GM18907 (cell line): ENCODE data around the gene SELENOW.
"Not testable (repeated sequence)": the region's sequence is repeated elsewhere in the genome, so short reads cannot be mapped to it uniquely, and the experiment has no call there.

Source experiments
- ATAC-seq: cut with Tn5 transposase; IDR thresholded peaks from one replicate; pipeline ENCODE4 v1.9.1; 2021; ENCODE audit warnings: mild to moderate bottlenecking, moderate library complexity; ENCODE audit not compliant: unreplicated experiment

The SELENOW gene

GRCh38 chr19:47778049-47778953 lies at the start of gene SELENOW:
Gene SELENOW, plus strand, starts transcription at chr19:47778703. Its CDS starts 83 bp downstream, at chr19:47778786.
- ATAC-seq: peak; percentile 84

- no peak for ATAC-seq
Observed at GRCh38 chr19:47729468-47729798, 49.1 kb upstream of the SELENOW start.

- ATAC-seq: no peak
Observed at GRCh38 chr19:47729799-47730520, 48.5 kb upstream of the SELENOW start.

GRCh38 chr19:47730521-47730889 lies 48.0 kb upstream of the SELENOW start:
- ATAC-seq: no peak

DNA sequence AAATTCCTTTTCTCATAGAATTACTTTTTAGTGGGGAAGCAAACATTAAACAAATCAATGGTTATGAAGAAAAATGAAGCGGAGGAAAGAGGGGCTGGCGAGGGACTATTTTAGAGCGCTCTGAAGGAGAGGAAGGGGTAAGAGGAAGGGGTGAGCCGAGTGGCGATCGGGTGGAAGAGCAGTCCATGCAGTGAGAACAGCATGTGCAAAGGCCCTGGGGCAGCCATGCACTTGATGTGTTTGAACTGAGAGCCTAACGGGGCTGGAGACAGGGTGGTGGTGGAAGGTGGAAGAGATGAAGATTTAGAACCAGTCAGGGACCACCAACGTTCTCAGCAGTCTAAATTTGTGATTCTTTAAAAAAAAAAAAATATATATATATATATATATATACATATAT lies 47.6 kb upstream of the SELENOW start:
- no peak for ATAC-seq

DNA sequence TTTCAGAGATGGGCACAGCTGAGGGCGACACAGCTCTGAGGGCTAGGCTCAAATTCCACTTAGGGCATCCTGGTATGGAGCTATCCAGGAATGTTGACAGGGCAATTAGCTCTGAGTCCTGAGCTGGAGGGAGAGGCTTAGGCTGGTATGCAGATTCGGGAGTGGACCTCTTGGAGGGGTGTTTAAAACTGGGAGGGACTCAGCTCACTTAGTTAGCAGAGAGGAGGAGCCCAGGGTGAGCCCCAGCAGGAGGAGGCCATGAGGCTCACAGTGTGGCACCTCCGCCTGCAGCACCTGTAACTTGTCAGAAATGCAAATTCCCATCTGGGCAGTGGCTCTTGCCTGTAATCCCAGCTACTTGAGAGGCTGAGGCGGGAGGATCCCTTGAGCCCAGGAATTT lies 43.4 kb upstream of the SELENOW start:
- ATAC-seq: no peak

DNA sequence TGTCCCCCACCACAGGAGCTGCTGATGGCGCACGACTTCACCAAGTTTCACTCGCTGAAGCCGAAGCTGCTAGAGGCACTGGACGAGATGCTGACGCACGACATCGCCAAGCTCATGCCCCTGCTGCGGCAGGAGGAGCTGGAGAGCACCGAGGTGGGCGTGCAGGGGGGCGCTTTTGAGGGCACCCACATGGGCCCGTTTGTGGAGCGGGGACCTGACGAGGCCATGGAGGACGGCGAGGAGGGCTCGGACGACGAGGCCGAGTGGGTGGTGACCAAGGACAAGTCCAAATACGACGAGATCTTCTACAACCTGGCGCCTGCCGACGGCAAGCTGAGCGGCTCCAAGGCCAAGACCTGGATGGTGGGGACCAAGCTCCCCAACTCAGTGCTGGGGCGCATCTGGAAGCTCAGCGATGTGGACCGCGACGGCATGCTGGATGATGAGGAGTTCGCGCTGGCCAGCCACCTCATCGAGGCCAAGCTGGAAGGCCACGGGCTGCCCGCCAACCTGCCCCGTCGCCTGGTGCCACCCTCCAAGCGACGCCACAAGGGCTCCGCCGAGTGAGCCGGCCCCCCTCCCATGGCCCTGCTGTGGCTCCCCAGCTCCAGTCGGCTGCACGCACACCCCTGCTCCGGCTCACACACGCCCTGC lies 37.5 kb upstream of the SELENOW start:
- no peak for ATAC-seq

- no peak for ATAC-seq
Observed at GRCh38 chr19:47741544-47742140, 36.9 kb upstream of the SELENOW start.

DNA sequence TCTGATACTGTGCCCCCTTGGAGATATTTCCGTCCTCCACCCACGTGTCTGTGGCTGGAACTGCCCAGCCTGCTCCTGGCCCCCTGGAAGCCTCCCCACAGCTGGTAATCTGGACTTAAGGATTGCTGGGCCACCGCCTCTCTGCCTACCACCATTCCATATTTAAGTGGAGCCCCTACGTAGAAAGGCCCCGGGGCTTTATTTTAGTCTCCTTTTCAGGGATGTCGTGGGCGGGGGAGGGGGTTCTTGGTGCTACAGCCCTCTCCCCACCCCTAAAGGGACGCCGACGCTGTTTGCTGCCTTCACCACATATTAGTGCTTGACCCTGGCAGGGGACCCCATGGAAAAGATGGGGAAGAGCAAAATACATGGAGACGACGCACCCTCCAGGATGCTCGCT lies 35.9 kb upstream of the SELENOW start:
- ATAC-seq: no peak

DNA sequence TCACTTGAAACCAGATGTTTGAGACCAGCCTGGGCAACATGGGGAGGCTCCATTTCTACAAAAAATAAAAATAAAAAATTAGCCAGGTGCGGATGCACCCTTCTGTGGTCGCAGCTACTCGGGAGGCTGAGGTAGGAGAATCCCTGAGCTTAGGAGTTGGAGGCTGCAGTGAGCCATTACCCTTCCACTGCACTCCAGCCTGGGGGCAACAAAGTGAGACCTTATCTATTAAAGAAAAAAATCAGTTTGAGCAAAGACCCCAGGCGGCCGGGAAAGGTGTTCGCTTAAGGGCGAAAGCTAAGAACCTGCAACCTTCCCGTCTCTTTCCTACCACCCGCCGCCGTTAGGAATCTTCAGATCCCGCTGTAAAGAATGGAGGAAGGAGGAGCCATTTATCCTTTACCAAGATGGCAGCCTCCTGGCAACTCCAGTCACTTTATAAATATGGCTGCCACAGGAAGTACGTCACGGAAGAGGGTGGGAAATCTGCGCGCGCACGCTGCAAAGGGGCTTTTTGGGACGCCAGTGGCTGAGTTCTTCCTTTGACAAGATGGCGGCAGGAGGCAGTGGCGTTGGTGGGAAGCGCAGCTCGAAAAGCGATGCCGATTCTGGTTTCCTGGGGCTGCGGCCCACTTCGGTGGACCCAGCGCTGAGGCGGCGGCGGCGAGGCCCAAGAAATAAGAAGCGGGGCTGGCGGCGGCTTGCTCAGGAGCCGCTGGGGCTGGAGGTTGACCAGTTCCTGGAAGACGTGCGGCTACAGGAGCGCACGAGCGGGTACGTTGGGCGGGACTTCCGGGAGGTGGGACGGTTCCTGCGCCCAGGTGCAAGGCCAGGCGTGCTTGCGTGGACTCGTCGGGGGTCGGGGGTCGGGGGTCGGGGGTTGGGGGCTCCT lies 33.2 kb upstream of the SELENOW start, which contains the start of gene NOP53:
NOP53 (plus strand) TSS at position 537 of the 892 bp plus-strand sequence; CDS start at position 551, 14 bp downstream.
- ATAC-seq: peak; percentile 72

DNA sequence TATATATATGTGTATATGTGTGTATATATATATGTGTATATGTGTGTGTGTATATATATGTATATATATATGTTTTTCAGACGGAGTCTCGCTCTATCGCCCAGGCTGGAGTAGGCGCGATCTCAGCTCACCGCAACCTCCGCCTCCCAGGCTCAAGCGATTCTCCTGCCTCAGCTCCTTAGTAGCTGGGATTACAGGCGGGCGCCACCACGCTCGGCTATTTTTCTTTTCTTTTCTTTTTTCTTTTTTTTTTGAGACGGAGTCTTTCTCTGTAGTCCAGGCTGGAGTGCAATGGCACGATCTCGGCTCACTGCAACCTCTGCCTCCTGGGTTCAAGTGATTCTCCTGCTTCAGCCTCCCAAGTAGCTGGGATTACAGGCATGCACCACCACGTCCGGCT lies 32.4 kb upstream of the SELENOW start:
- not testable (repeated sequence) for ATAC-seq

GRCh38 chr19:47749326-47749725 lies 29.2 kb upstream of the SELENOW start:
- no peak for ATAC-seq

DNA sequence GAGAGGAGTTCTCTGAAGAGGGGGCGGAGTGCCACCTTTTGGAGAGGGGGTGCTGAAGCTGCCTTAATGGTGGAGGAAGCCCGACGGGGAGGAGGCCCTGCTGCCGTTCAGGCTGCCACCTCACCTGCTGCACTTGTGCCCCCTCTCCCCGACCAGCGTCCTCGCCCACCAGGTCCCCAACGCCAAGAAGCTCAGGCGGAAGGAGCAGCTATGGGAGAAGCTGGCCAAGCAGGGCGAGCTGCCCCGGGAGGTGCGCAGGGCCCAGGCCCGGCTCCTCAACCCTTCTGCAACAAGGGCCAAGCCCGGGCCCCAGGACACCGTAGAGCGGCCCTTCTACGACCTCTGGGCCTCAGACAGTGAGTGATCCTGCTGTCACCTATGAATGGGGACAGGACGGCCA lies 27.8 kb upstream of the SELENOW start:
- no peak for ATAC-seq

GRCh38 chr19:47752440-47753211 lies 25.9 kb upstream of the SELENOW start:
- no peak for ATAC-seq

GRCh38 chr19:47754206-47755064 lies 24.1 kb upstream of the SELENOW start:
- ATAC-seq: no peak

- ATAC-seq: no peak
Observed at GRCh38 chr19:47755065-47755761, 23.3 kb upstream of the SELENOW start.

DNA sequence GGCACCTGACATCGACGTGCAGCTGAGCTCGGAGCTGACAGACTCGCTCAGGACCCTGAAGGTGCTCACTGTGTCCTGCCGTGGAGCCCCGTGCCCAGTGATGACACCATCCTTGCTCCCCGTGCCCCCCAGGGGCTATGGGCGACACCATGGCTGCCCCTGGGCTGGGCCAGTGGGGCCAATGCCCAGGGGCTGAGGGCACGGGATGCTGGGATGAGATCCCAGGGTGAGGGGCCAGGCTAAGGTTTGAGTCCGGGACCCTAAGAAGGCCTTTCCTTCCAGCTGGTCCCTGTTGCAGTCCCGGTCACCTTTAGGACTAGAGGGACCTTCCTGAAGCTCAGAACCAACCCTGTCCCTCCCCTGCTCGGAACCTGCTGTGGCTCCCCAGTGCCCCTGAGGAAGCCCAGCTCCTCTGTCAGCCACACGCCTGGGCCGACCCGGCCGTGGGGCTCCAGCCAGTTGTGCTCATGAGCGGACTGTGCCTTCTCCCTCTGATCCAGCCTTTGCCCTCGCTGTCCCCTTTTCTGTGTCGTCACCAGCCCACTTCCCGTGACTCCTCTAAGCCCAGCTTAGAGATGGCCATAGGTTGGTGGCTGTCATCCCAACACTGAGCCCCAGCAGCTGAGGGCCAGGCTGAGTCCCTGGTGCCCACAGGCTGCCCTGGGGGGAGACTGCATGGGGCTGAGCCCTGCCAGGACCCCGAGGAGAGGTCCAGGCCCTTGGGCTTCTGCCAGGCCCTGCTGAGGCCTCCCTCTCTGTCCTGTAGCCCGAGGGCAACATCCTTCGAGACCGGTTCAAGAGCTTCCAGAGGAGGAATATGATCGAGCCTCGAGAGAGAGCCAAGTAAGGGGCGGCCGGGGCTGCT lies 22.5 kb upstream of the SELENOW start:
- no peak for ATAC-seq
